NCI-H1930 (cell line): ENCODE data around the gene RPLP1.

Source experiments
- DNase-seq, 2 experiments: peaks; one replicate each; lab custom pipeline; 2025; lab: John Stamatoyannopoulos, UW

The RPLP1 gene

DNA sequence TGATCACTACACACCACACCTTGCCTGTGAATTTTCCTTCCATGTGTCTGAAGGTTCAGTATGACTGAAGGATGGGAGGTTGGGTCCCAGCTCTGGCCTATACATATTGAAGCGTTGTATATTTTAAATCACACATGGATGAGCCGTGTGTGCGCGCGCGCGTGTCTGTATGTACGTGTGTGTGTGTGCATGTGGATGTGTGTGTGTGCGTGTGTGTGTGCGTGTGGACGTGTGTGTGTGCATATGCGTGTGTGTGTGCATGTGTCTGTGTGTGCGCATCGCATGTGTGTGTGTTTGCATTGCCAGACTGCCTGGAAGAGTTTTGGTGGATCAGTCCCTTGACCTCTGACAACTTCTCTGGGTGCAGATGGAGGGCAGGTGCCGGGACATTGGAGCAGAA is 45.7 kb downstream of the RPLP1 start:
- no peak for DNase-seq

DNA sequence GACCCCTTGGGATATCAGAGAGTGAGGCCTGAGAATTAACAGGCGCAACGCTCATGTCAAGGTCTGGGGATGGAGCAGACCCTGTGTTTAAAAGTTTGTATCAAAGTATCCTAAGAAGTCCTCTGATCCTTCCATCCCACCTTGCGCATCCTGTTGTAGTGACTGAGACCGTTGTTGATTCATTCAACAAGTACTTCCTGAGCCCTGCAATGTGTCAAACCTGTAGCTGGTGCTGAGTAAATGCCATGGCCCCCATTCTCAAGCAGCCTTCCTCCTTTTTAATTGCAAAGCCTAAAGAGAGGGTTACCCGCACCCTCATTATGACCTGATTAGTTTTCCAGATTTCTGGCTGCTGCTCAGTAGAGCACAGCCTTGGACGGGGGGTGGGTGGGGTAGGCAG is 46.4 kb downstream of the RPLP1 start:
- DNase-seq, result no peak

DNA sequence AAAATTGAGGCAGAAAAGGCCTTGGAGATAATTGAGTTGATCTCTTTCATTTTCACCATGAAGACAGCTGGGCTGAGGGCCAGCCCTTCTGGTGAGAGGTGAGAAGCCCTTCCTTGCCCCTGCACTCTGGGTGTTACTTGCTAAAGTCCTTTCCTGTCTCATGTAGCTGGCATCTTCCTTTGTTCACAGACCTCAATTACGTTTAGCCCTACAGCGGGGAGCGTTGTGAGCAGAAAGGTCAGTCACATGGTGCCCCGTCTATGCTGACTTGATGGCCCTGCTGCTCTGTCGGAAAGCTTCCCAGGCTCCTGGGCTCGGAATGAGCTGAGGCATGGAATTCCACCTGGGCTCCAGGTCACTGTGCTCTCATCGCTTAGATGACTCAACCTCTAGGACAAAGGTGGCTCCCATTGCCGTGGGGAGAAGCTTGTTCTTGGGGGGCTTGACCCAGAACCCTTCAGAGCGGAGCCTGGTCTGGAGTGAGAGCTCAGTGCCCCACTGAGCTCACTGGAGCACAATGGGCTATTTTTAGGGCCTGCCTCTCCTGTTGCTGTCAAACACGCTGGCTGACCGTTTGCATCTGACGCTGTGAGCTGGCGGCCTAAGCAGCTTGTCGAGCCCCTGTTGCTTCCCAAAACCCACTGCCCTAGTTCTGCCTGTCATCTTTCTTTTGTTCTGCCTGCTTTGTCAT is 47.0 kb downstream of the RPLP1 start:
- no peak for DNase-seq

DNA sequence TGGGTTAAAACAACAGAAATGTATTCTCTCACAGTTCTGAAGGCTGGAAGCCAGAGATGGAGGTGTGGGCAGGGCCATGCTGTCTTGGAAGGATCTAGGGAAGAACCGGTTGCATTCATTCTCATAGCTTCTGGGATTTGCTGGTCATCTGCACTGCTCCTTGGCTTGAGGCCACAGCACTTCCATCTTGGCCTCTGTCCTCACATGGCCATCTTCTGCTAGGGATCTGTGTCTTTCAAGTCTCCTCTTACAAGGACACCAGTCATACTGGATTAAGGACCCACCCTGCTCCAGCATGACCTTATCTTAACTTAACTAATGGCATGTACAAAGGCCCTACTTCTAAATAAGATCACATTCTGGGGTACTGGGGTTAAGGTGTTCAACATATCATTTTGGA is 47.7 kb downstream of the RPLP1 start:
- DNase-seq, result no peak

DNA sequence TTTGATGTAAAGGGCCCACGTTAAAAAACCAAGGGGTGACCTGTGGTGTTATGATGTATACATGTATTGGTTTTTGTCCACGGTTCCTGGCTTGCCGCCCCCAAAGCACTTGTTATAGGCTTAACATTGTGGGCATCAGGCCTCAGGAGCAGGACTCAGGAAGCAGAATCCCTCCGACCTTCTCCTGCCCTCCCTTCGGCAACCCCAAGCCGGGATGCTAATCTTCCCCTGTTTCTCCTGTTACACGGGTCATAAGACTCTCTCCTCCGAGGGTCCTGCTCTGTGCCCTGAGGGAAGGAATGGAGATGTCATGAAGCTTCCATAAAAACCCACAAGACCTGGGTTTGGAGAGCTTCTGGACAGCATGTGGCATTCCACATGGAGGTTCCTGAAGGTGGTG is 48.8 kb downstream of the RPLP1 start:
- DNase-seq, result no peak

DNA sequence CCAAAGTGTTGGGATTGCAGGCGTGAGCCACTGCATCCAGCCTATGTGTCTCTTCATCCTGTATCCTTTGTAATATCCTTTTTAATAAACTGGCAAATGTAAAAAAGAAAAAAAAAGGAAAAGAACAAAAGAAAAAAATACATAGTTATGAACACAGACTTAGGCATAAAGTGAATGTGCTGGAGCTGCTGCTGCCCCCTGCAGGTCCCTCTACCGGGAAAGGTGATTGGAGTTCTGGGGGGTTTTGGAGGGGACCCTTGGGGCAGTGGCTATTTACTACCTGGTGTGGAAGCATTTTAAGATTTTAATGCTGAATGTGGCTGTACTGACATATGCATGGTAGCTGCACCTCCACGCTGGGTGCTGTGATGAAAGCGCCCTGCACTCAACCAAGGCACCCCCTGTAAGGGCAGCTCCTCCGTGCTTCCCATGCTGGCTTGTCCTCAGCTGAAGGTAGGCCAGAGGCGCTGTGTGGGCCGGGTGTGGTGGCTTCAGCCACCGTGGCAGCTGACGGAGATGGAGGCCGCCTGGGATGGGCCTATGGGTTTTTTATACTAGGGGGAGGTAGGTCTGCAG is 49.9 kb downstream of the RPLP1 start:
- DNase-seq, result no peak

DNA sequence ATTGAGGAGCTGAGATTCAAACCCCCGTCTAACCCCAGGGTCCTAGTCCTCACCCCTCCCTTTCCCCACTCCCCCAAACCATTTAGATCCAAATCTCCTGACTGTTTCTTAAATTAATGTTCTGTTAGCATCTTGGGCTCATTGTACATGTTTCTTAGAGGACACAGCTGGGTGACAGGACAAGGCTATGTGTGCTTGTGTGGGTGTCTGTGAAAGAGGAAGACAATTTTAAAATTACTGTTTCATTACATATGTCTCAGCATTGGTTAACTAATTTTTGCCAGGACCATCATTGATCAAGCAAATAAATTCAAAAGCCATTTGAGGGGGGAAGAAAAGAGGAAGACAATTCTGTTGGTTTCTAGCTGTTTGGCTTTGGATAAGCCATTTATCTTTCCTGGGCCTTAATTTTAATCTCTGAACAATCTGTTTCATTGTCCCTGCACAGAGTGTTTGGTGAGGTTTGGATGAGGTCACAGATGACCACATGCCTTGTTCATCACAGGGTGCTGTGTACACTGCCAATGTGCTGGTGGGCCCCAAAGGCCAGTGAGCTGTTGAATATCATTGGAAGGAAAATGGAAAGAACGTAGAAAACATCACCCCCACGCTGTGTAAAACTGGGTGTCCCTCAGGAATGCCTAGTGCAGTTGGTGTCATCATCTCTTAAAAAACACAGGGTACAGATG is 51.9 kb downstream of the RPLP1 start:
- DNase-seq, result no peak
